K562 (cell line): ENCODE measurements around the gene LRRC8C. TPM values are rescaled to one million over a fixed set of nuclear protein-coding genes. Genes with fewer than 3 reads are reported as not detected.

ENCODE experiments used
- BCOR ChIP-seq: fragments of 450-650 bp; IDR thresholded peaks from 2 replicates; pipeline ENCODE4 v1.6.1; 2016
- CTBP1 ChIP-seq: fragments of 450-650 bp; IDR thresholded peaks from 2 replicates; pipeline ENCODE4 v1.6.1; 2016; ENCODE audit warnings: borderline replicate concordance
- EZH2 ChIP-seq: IDR thresholded peaks from 2 replicates; pipeline ENCODE4 v1.6.1; 2012; ENCODE audit warnings: low read depth, mild to moderate bottlenecking, inconsistent platforms, low read length, borderline replicate concordance
- HDAC6 ChIP-seq: IDR thresholded peaks from 2 replicates; pipeline ENCODE4 v1.6.1; 2012; ENCODE audit warnings: low read depth, mild to moderate bottlenecking, control low read depth, inconsistent platforms, low read length, moderate library complexity
- MTA1 ChIP-seq: fragments of 450-650 bp; IDR thresholded peaks from 2 replicates; pipeline ENCODE4 v1.6.1; 2017; ENCODE audit warnings: borderline replicate concordance
- MYNN ChIP-seq, 2 experiments: sonication (generic); formaldehyde crosslinking in 1 of 2; IDR thresholded peaks; 2 replicates each; pipeline versions ENCODE4 v1.5.0 to v1.6.1; 2016 to 2020; ENCODE audit warnings: antibody characterized with exemption in 1 of 2, missing genetic modification reagents in 1 of 2
- NFIC ChIP-seq: fragments of 450-650 bp; IDR thresholded peaks from 2 replicates; pipeline ENCODE4 v1.6.1; 2017; ENCODE audit warnings: mild to moderate bottlenecking, inconsistent platforms
- NUFIP1 ChIP-seq: fragments of 450-650 bp; IDR thresholded peaks from 2 replicates; pipeline ENCODE4 v1.6.1; 2018; ENCODE audit not compliant: partially characterized antibody
- PHF20 ChIP-seq: fragments of 450-650 bp; IDR thresholded peaks from 2 replicates; pipeline ENCODE4 v1.6.1; 2018; ENCODE audit not compliant: partially characterized antibody
- POLR2AphosphoS5 ChIP-seq: IDR thresholded peaks from 2 replicates; pipeline ENCODE4 v1.6.1; 2011; ENCODE audit warnings: mild to moderate bottlenecking, low read depth, low read length, moderate library complexity; ENCODE audit not compliant: control insufficient read depth, insufficient read depth
- PPARD ChIP-seq: fragments of 250-450 bp; sonication (Bioruptor Pico); IDR thresholded peaks from 2 replicates; pipeline ENCODE4 v1.8.0; 2022; ENCODE audit warnings: inconsistent platforms, mild to moderate bottlenecking, moderate library complexity
- SREBF2 ChIP-seq: sonication (generic); formaldehyde crosslinking; IDR thresholded peaks from 2 replicates; pipeline ENCODE4 v1.4.0; 2020; ENCODE audit warnings: mild to moderate bottlenecking, missing genetic modification reagents
- ZNF23 ChIP-seq: fragments of 250-450 bp; sonication (Bioruptor Pico); IDR thresholded peaks from 2 replicates; pipeline ENCODE4 v1.4.0; 2020; ENCODE audit warnings: mild to moderate bottlenecking
- ZNF277 ChIP-seq: fragments of 250-450 bp; sonication (Bioruptor Pico); IDR thresholded peaks from 2 replicates; pipeline ENCODE4 v1.8.0; 2022; ENCODE audit warnings: inconsistent platforms, mild to moderate bottlenecking, moderate library complexity, borderline replicate concordance
- ZNF717 ChIP-seq: fragments of 250-450 bp; sonication (Bioruptor Pico); IDR thresholded peaks from 2 replicates; pipeline ENCODE4 v1.5.0; 2021
- polyA plus RNA-seq, 8 experiments: library from polyadenylated mRNA; depleted of rRNA in 4 of 8; stranded (reverse) in 5 of 8; unstranded in 3 of 8; fragments of >200 nt; fragmentation: Nextera tagmentation in 2 of 8; fragmentation: Illumina TruSeq in 1 of 8; extraction: Ambion mirVana in 2 of 8; extraction: Trizol in 1 of 8; gene quantifications; 2 replicates each; pipeline versions ENCODE4 v1.2.1 to v1.2.3, GENCODE V29; 2011 to 2014; ENCODE audit warnings: inconsistent platforms in 1 of 8, missing spikeins in 1 of 8
- total RNA-seq, 7 experiments: library from RNA; depleted of rRNA in 6 of 7; stranded (reverse); fragments of >200 nt in 6 of 7; fragmentation: Illumina TruSeq in 2 of 7; extraction: Trizol in 2 of 7; gene quantifications; 2 replicates each; pipeline versions ENCODE4 v1.2.1 to v1.2.3, GENCODE V29; 2011 to 2021; ENCODE audit warnings: low replicate concordance in 1 of 7
- TF ChIP-seq, protein P1 (sequence below): sonication (generic); formaldehyde crosslinking; IDR thresholded peaks from 2 replicates; pipeline ENCODE4 v1.8.0; 2023; ENCODE audit warnings: missing genetic modification reagents, mild to moderate bottlenecking, borderline replicate concordance
- TF ChIP-seq, protein P2 (sequence below): fragments of 450-650 bp; IDR thresholded peaks from 2 replicates; pipeline ENCODE4 v1.6.1; 2017; ENCODE audit warnings: antibody characterized with exemption, mild to moderate bottlenecking

The LRRC8C gene
- total and polyA plus RNA-seq, 9 of the 15 experiments (the other 6 are each of a cell fraction or from before 2014, with no cell fraction given), result 1.00 to 12.5 (median 4.5) TPM

GRCh38 chr1:89701746-89702241 is 68.9 kb downstream of the LRRC8C start (continued):
- TF ChIP-seq, protein P1, sequence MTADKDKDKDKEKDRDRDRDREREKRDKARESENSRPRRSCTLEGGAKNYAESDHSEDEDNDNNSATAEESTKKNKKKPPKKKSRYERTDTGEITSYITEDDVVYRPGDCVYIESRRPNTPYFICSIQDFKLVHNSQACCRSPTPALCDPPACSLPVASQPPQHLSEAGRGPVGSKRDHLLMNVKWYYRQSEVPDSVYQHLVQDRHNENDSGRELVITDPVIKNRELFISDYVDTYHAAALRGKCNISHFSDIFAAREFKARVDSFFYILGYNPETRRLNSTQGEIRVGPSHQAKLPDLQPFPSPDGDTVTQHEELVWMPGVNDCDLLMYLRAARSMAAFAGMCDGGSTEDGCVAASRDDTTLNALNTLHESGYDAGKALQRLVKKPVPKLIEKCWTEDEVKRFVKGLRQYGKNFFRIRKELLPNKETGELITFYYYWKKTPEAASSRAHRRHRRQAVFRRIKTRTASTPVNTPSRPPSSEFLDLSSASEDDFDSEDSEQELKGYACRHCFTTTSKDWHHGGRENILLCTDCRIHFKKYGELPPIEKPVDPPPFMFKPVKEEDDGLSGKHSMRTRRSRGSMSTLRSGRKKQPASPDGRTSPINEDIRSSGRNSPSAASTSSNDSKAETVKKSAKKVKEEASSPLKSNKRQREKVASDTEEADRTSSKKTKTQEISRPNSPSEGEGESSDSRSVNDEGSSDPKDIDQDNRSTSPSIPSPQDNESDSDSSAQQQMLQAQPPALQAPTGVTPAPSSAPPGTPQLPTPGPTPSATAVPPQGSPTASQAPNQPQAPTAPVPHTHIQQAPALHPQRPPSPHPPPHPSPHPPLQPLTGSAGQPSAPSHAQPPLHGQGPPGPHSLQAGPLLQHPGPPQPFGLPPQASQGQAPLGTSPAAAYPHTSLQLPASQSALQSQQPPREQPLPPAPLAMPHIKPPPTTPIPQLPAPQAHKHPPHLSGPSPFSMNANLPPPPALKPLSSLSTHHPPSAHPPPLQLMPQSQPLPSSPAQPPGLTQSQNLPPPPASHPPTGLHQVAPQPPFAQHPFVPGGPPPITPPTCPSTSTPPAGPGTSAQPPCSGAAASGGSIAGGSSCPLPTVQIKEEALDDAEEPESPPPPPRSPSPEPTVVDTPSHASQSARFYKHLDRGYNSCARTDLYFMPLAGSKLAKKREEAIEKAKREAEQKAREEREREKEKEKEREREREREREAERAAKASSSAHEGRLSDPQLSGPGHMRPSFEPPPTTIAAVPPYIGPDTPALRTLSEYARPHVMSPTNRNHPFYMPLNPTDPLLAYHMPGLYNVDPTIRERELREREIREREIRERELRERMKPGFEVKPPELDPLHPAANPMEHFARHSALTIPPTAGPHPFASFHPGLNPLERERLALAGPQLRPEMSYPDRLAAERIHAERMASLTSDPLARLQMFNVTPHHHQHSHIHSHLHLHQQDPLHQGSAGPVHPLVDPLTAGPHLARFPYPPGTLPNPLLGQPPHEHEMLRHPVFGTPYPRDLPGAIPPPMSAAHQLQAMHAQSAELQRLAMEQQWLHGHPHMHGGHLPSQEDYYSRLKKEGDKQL, result no peak
- TF ChIP-seq POLR2AphosphoS5 (0 out of 2 replicates have a peak, but pooled peaks have one; percentile 35), HDAC6 (no peak), SREBF2 (CRISPR knock-in tag) (no peak), ZNF717 (no peak), NFIC (peak; percentile 79), NUFIP1 (no peak), PHF20 (no peak), PPARD (CRISPR knock-in tag) (no peak), CTBP1 (peak; percentile 45; the same call in 1 of the 2 replicates), EZH2 (no peak), ZNF277 (no peak), MTA1 (no peak), ZNF23 (CRISPR knock-in tag) (no peak), BCOR (0 out of 2 replicates have a peak, but pooled peaks have one; percentile 28), MYNN (IDR thresholded peaks at IDR 0.05) (peak; percentile 100), MYNN (CRISPR knock-in tag; IDR thresholded peaks at IDR 0.05) (peak; percentile 99)
- TF ChIP-seq, protein P2, sequence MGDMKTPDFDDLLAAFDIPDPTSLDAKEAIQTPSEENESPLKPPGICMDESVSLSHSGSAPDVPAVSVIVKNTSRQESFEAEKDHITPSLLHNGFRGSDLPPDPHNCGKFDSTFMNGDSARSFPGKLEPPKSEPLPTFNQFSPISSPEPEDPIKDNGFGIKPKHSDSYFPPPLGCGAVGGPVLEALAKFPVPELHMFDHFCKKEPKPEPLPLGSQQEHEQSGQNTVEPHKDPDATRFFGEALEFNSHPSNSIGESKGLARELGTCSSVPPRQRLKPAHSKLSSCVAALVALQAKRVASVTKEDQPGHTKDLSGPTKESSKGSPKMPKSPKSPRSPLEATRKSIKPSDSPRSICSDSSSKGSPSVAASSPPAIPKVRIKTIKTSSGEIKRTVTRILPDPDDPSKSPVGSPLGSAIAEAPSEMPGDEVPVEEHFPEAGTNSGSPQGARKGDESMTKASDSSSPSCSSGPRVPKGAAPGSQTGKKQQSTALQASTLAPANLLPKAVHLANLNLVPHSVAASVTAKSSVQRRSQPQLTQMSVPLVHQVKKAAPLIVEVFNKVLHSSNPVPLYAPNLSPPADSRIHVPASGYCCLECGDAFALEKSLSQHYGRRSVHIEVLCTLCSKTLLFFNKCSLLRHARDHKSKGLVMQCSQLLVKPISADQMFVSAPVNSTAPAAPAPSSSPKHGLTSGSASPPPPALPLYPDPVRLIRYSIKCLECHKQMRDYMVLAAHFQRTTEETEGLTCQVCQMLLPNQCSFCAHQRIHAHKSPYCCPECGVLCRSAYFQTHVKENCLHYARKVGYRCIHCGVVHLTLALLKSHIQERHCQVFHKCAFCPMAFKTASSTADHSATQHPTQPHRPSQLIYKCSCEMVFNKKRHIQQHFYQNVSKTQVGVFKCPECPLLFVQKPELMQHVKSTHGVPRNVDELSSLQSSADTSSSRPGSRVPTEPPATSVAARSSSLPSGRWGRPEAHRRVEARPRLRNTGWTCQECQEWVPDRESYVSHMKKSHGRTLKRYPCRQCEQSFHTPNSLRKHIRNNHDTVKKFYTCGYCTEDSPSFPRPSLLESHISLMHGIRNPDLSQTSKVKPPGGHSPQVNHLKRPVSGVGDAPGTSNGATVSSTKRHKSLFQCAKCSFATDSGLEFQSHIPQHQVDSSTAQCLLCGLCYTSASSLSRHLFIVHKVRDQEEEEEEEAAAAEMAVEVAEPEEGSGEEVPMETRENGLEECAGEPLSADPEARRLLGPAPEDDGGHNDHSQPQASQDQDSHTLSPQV, result peak; percentile 69
